SH-SY5Y (cell line): ENCODE results near the gene ZBTB7C.

Experiments
- GATA2 ChIP-seq: IDR thresholded peaks from 2 replicates; pipeline ENCODE4 v1.6.1; 2011; ENCODE audit warnings: mild to moderate bottlenecking, low read depth, low read length
- GATA3 ChIP-seq: IDR thresholded peaks from 2 replicates; pipeline ENCODE4 v1.6.1; 2011; ENCODE audit warnings: low read depth, mild to moderate bottlenecking, low read length, moderate library complexity

- TF ChIP-seq GATA2: no peak
- TF ChIP-seq GATA3: no peak
Measured at GRCh38 chr18:48093104-48093503, 316.1 kb downstream of the ZBTB7C start.
